Keratinocyte (primary cell): ENCODE results near the gene ITSN1.

Source experiments
- EZH2 ChIP-seq: IDR thresholded peaks from one replicate; pipeline ENCODE4 v1.6.1; 2012; ENCODE audit warnings: inconsistent platforms, mild to moderate bottlenecking, low read length, moderate library complexity
- TF ChIP-seq, protein P1 (sequence below), 3 experiments: IDR thresholded peaks in 1 of 3; conservative IDR thresholded peaks in 1 of 3; optimal IDR thresholded peaks in 1 of 3; 2 replicates in 2 of 3; 3 replicates in 1 of 3; pipeline versions ENCODE3 to v1.5.1; 2011; ENCODE audit warnings: low read length in 3 of 3, mild to moderate bottlenecking in 3 of 3, moderate library complexity in 2 of 3, control low read depth in 1 of 3, inconsistent platforms in 1 of 3; ENCODE audit not compliant: insufficient read depth in 2 of 3; ENCODE audit errors: extremely low read depth in 1 of 3

DNA sequence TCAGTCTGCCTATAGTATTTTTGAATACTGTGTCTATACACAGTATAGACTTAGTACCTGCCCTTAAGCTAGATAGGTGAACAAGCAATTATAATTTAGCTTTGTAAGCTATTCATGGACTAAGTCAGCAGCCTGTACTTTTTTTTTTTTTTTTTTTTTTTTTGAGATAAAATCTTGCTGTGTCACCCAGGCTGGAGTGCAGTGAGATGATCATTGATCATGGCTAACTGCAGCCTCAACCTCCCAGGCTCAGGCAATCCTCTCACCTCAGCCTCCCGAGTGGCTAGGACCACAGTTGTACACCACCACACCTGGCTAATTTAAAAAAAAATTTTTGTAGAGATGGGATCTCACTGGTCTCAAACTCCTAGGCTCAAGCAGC, 17.3 kb downstream of the ITSN1 start:
- TF ChIP-seq, protein P1, sequence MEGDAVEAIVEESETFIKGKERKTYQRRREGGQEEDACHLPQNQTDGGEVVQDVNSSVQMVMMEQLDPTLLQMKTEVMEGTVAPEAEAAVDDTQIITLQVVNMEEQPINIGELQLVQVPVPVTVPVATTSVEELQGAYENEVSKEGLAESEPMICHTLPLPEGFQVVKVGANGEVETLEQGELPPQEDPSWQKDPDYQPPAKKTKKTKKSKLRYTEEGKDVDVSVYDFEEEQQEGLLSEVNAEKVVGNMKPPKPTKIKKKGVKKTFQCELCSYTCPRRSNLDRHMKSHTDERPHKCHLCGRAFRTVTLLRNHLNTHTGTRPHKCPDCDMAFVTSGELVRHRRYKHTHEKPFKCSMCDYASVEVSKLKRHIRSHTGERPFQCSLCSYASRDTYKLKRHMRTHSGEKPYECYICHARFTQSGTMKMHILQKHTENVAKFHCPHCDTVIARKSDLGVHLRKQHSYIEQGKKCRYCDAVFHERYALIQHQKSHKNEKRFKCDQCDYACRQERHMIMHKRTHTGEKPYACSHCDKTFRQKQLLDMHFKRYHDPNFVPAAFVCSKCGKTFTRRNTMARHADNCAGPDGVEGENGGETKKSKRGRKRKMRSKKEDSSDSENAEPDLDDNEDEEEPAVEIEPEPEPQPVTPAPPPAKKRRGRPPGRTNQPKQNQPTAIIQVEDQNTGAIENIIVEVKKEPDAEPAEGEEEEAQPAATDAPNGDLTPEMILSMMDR (optimal IDR thresholded peaks at IDR 0.05 in 1 of 3, IDR thresholded peaks at IDR 0.05 in 1 of 3, conservative IDR thresholded peaks at IDR 0.05 in 1 of 3; ENCODE audit: extremely low read depth in 1 of 3, insufficient read depth in 2 of 3, low read length in 3 of 3) = no peak
- no peak for TF ChIP-seq EZH2
